Activated CD8-positive, alpha-beta memory T cell treated with anti-CD3 and anti-CD28 coated beads, Interleukin-2, amount 50 U/mL, for 24 hours (primary cell): Measurements from ENCODE around the gene TTC23.
"Not testable (repeated sequence)": the region's sequence is repeated elsewhere in the genome, so short reads cannot be mapped to it uniquely, and the experiment has no call there.

ENCODE experiments used
- DNase-seq: peaks from one replicate; pipeline ENCODE4 v3.0.0-alpha.2; 2020; ENCODE audit errors: extremely low read depth

TTC23 gene

DNA sequence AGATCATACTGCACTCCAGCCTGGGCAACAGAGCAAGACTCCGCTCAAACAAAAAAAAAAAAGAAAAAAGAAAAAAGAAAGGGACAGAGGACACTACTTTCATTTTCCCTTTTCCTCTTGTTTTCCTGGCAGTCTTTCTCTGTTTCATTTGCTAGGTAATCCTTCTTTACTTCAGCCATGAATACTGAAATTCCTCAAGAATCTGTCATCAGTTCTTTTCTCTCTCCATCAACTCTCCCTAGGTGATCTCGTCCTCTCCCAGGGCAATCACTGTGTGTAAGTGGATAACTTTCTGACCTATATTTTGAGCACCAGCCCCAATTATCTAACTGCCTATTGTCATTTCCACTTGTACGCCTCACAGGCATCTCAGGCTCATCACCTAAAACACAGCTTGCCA lies 51.5 kb downstream of the TTC23 start:
- DNase-seq = no peak

GRCh38 chr15:99192181-99192580 lies 57.2 kb downstream of the TTC23 start:
- not testable (repeated sequence) for DNase-seq

- no peak for DNase-seq
Observed at GRCh38 chr15:99187936-99188335, 61.4 kb downstream of the TTC23 start.

DNA sequence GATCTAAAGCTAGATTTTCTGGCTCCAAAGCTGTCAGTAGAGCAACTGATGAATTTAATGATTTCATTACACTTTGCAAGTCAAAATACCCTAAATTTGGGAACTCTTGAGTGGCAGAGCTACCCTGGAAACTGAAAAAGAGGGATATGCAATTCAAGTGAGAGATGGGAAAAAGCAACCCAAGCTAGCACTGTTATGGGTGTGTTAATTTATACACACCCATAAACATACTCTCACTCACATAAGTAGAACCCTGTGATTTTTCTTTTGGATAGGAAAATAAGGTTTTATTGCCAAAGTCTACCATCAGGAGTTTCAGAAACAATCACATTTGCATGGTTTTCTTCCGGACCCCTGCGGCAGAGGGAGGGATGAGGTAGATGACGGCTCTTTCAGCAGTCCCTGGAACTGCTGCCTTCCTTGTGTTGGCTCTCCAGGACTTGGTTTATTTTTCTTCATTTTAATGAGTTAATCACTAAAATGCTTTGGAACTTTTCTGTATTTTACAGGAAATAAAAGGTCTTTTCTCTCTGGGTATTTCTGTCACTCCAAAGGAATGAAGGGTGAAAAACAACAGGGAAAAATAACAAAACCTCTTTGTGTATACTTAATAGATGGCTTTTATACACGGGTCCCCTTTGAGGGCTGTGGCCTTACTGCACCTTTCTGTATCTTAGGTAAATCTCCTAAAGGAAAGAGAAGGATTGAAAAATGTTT lies 63.8 kb downstream of the TTC23 start:
- no peak for DNase-seq

DNA sequence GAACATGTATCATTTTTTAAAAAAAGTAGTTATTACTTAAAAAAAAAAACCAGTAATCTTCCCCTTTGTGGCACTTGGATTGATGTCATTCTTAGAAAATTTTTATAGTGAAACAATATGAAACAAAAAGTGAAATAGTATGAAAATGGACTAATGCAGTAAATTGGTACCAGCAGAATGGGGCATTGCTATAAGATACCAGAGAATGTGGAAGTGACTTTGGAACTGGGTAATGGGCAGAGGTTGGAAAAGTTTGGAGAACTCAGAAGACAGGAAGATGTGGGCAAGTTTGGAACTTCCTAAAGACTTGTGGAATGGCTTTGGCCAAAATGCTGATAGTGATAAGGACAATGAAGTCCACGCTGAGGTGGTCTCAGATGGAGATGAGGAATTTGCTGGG lies 66.6 kb downstream of the TTC23 start:
- DNase-seq = no peak

GRCh38 chr15:99181545-99181971 lies 67.8 kb downstream of the TTC23 start:
- DNase-seq = no peak

DNA sequence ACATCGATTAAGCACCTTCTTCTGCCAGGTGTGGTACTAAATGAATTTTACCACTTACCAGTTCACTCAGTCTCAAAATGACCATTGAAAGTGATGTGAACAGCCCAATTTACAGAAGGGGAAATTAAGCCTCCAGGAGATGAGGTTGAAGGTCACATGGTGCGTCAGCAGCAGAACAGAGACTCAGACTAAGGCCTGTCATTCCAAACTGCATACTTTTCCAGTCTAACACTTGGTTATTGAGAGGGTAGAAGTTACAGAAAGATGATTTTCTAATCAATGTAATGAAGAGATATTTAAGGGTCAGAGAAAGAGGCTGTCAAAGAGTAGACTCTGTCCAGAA lies 68.4 kb downstream of the TTC23 start:
- DNase-seq = no peak

DNA sequence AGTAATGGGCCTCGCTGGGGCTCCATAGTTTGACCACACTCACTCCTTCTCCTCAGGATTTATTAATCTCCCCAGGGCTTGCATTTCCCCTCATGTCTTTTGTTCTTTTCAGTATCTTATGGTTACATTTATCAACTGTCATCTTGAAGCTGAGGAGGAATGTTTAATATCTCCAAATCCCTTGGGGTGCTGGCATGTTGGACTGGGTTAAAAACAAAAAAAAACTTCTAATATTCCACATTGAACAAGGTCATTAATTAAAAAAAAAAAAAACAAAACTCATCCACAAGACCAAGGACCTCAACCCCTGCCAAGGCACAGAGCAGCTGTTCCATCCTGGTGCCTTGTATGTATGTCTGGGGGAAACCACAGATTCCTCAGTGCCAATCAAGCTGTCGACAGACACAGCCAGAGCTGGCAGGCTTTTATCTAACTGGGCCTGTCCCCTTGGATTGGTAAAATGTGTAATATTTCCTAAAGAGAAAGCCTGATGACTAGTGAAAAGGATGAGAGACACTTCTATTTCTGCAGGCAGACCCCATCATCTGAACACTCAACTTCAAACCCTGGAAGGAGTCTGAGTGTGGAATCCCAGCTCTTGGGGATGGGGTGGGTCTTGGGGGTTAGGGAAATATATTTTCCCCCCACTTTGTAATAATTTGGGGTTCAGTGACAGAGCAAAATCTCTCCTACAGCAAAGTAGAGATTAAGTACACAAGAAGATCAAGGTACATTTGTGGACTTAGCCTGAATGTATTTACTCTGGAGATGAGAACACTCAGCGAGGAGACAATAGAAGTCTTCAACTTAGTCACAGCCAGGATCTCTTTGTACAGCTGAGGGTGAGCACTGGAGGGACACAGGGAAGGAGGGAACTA lies 69.1 kb downstream of the TTC23 start:
- no peak for DNase-seq

- DNase-seq = no peak
Observed at GRCh38 chr15:99177679-99178078, 71.7 kb downstream of the TTC23 start.

DNA sequence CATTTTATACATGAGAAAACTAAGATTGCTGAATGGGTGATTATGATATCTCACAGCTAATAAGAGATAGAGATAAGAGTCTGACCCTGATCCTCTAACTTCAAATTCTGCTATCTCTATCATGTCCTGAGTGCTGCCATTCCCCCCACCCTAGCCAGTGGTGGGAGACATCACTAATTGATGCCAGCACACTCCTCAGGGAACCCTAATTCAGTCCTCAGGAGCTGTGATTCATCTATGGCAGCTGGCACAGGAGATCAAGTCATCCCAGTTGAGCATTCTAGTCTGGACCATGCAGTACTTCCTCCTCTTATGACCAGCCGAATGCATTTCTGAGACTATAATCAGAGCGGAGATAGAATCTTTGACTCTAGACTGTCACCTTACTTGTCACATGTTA lies 72.6 kb downstream of the TTC23 start:
- DNase-seq = no peak

DNA sequence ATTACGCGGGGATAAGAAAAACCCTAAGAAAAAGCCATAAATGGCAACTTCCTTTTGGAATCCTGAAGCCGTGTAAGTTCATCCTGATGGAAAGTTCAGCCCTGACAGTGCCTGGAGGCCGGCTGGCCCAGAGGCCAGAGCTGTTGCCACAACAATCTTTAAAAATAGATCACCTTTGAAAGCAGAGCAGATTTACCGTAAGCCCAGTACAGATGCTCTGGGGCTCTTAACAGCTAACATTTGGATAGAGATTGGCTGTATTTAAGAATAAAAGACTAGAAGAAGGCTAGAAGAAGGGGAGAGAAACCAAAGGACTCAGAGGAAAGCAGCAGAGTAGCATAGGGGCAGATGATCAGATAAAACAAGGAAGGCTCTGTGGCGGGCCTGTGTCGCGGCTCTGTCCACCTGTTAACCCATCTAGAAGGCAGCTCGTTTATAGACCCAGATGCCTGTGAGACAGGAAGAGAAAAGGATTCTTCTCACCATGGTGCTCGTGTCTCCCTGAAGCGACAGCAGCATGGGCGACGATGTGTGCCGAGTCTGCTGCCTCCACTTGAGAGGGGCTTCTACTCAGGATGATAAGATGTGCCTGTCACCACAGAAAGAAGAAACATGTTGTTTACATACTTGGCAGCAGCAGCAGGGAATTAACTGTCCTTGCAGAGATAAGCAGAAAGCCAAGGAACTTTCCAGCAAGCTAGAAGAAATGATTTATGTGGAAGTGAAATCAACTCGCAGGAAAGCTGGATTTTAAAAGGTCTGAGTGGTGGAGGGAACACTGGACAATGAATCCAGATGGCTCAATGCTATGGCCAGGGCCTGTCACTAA lies 74.6 kb downstream of the TTC23 start:
- DNase-seq = no peak

DNA sequence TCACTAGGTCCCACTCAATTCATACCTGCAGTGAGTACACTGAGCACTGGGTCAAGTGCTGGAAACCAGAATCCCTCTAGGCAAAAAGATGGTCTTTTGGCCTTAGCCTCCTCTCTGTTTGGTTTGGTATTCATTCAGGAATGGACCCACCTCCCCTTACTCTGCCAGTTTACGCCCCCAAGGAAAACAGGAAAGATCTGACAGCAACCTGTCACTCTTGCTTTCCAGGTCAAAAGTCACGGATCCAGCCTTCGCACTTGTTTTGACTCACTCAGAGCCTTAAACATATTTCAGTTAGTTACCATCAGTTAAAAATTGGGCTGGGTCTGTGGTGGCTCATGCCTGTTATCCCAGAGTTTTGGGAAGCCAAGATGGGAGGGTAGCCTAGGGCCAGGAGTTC lies 76.4 kb downstream of the TTC23 start:
- no peak for DNase-seq

DNA sequence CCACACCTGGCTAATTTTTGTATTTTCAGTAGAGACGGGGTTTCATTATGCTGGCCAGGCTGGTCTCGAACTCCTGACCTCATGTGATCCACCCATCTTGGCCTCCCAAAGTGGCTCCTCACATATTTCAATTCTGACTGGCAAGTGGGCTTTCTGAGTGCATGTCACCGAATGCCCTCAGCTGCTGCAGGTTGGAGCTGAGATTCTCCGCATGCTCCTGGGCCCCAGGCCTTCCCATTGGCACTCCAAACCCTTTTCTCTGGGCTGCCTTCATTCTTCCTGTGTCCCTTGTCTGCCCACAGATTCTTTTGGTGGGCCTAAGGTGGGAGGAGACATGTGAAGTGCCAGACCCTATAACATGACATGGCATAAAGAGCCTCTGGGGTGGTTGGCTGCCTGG lies 77.2 kb downstream of the TTC23 start:
- no peak for DNase-seq

- no peak for DNase-seq
Observed at GRCh38 chr15:99170476-99171065, 78.8 kb downstream of the TTC23 start.

- no peak for DNase-seq
Observed at GRCh38 chr15:99169769-99170311, 79.5 kb downstream of the TTC23 start.

- DNase-seq = no peak
Observed at GRCh38 chr15:99168601-99169580, 80.5 kb downstream of the TTC23 start.

GRCh38 chr15:99167640-99168039 lies 81.7 kb downstream of the TTC23 start:
- DNase-seq = no peak

- DNase-seq = no peak
Observed at GRCh38 chr15:99167201-99167600, 82.2 kb downstream of the TTC23 start.

GRCh38 chr15:99165956-99166689 lies 83.3 kb downstream of the TTC23 start:
- no peak for DNase-seq
